Hippocampal formation (tissue), 2 donors: ENCODE results near the gene CHRNB4.
A peak's percentile ranks its signal among the peaks of the same experiment; 100 is the strongest.

ENCODE experiments used
- DNase-seq, 2 donors: peaks; one replicate each; lab custom pipeline; 2025; lab: John Stamatoyannopoulos, UW

The CHRNB4 gene

GRCh38 chr15:78668987-78669386 lies 28.0 kb upstream of the CHRNB4 start:
- no peak for DNase-seq

- no peak for DNase-seq
These were observed 26.7 kb upstream of the CHRNB4 start for GRCh38 chr15:78667578-78668236.

DNA sequence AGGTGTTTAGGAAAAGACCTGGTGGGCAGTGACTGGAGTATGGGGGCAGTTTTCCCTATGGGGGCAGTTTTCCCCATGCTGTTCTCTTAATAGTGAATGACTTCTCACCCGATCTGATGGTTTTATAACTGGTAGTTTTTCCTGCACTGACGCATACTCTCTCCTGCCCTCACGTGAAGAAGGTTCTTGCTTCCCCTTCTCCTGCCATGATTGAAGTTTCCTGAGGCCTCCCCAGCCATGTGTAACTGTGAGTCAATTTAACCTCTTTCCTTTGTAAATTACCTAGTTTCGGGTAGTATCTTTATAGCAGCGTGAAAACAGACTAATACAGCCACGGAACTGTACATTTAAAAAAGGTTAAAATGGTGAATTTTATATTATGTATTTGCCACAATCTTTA lies 25.0 kb upstream of the CHRNB4 start:
- DNase-seq: no peak

DNA sequence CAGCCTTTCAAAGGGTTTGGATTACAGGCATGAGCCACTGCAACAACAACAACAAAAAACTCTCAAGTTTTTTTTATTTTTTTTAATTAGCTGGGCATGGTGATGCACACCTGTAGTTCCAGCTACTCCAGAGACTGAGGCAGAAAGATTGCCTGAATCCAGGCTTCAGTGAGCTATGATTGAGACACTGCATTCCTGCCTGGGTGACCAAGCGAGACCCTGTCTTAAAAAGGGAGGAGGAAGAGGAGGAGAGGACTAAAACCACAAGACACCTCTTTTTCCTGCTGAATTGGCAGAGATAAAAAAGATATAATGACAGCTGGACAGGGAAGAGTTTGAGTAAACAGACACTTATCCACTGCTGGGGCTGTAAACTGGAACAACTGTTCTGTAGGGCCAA lies 22.7 kb upstream of the CHRNB4 start:
- no peak for DNase-seq

DNA sequence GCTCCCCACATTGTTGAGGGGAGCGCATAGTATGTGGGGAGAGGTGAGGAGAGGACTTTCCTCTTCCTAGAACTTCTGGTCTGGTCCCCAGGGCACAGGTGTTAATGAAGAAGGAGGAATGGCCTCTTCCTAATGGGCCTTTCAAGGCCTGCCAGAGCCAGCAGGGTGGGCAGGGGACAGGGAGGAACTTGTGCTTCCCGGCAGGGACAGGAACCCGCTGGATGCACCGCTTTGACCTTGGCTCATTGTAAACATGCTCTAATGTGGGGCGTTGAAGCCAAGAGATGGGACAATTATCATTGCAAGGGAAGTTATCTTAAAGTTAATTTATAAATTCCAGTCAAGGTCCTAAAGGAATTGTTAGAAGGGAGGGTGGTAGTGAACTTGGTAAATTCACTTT lies 21.0 kb upstream of the CHRNB4 start:
- DNase-seq: no peak

DNA sequence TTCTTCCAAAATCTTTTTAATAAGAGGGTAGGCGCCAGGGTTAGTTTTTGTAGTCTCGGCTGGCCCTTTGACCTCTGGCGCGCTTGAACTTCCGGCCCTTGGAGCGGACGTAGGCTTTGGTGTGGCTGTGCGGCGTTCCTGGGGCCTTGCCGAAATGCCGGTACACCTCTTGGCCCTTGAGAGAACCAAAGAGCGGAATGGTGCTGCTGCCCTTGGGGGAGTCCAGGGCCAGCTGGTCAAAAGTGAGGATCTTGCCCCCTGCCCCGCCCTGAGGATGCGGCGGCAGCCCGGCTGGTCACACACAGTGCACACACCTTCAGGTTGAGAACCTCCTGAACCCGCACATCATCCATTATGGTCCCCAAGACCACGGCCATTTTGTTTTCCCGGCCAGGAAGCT lies 20.0 kb upstream of the CHRNB4 start:
- no peak for DNase-seq

- DNase-seq: no peak
These were observed 19.6 kb upstream of the CHRNB4 start for GRCh38 chr15:78660584-78660983.

GRCh38 chr15:78658823-78659222 lies 17.8 kb upstream of the CHRNB4 start:
- no peak for DNase-seq

- DNase-seq: no peak
These were observed 13.3 kb upstream of the CHRNB4 start for GRCh38 chr15:78654272-78654671.

- no peak for DNase-seq
These were observed 11.1 kb upstream of the CHRNB4 start for GRCh38 chr15:78651930-78652615.

DNA sequence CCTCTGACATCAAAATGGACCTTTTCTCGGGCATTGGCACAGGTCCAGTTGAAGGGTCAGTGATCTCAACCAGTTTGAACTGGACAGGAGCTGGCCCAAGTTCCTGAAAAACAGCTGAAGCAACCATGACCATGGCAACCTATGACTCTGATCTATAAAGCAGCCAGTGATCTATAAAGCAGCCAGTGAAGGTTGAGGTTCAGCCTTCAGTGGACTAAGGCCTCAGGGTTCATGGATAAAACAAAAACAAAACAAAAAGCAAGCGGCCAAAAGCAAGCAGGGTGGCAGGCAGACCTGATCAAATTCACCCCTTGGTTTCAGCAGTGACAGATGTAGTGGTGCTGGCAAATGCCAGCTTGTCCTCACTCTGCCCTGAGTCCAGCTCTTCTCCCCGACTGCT lies 10.0 kb upstream of the CHRNB4 start:
- no peak for DNase-seq

DNA sequence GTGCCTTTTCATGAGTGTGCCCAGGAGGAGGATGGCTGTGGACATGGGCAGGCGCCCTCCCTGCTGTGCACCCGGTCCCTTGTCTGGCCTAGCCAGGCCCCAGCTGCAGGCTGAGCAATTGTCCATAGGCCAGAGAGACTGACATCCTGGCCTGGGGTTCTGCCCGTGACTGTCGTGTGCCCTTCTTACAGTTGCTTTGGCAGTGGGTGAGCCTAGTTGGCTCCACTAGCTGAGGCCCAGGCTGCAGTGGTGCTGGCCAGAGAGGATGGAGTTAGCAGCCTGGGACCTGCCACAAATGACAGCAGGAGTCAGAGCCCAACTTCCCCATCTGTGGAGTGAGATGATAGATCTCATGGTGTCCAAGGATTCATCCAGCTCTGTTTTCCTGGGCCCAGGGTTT lies 9.0 kb upstream of the CHRNB4 start:
- DNase-seq: no peak

- DNase-seq: no peak
These were observed 4.0 kb upstream of the CHRNB4 start for GRCh38 chr15:78645009-78645408.

DNA sequence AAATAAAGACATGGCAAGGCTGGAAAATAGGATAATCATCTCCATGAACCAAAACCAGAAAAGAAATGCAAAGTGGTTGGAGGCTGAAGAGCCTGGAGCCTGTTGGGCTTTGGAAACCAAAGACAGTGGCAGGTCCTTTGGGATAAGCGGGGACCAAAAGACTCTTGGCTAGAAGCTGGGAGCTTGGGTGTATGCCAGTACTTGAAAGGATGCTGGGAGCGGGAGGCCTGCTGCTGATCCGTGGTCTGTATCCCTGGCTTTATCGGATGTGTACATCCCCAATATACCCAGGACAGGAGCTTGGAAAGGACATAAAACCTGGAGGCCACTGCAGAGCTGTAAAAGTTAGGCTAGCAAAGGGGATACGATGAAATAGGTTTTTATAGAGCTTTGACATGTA lies 1.3 kb upstream of the CHRNB4 start:
- no peak for DNase-seq

GRCh38 chr15:78641749-78642275 lies 802 bp upstream of the CHRNB4 start:
- no peak for DNase-seq

- DNase-seq: no peak
These were observed 396 bp downstream of the CHRNB4 start for GRCh38 chr15:78640527-78641101.

GRCh38 chr15:78638658-78639314 lies 2.2 kb downstream of the CHRNB4 start:
- DNase-seq: peak in 1 of 2 donors; percentile 1

- DNase-seq: no peak
These were observed 3.1 kb downstream of the CHRNB4 start for GRCh38 chr15:78637776-78638435.

GRCh38 chr15:78636378-78636859 lies 4.6 kb downstream of the CHRNB4 start:
- DNase-seq: no peak

GRCh38 chr15:78635346-78635745 lies 5.7 kb downstream of the CHRNB4 start:
- no peak for DNase-seq

DNA sequence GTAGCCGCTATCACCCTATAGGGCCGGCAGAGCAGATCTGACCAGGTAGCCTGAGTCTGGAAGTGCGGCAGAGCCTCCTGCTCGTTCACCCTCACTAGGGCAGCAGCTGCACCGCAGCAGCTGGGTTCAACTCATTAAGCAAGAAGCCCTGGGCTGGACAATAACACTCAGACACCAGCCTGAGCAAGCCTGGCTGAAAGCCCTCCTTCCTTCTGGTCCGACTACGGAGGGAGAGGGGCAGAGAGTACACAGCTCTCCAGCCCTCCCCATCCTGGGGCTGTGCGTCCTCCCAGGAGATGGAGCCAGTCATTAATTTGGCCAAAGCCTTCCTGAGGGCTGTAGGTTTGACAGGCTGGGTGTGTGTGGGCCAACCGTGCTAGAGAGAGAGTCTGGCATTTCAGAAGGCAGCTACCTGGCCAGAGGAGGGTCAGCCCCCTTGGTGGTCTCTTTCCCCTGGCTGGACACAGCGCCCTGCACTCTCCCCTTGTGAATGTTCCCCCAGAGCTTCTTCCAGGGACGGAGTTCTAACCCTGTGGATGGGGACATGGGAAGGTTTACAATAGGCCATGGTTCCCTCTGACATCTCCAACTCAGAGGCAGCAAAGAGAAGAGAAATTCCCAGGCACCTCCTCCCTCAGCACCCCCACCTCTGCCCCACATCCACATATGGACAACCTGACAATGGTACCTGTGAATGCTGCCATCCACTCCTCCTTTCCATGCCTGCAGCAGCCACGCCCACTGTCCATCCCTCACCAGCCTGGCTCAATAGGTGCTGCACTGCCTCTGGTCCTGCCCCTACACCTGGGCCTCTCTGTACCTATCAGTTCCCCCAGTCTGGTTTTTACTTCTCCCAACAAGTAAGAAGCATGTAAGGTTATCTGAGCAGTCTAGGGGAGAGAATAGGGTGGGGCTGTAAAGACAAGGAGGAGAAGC lies 6.5 kb downstream of the CHRNB4 start:
- no peak for DNase-seq
